Activated CD4-positive, alpha-beta T cell treated with anti-CD3 and anti-CD28 coated beads, Interleukin-2, amount 50 U/mL, for 4 hours (primary cell): Measurements from ENCODE around the gene ZNF665.
A peak's percentile ranks its signal among the peaks of the same experiment; 100 is the strongest.
"Not testable (repeated sequence)": the region's sequence is repeated elsewhere in the genome, so short reads cannot be mapped to it uniquely, and the experiment has no call there.

Source experiments
- DNase-seq, 2 experiments: peaks; one replicate each; pipeline ENCODE4 v3.0.0-alpha.2; 2020

Gene ZNF665

DNA sequence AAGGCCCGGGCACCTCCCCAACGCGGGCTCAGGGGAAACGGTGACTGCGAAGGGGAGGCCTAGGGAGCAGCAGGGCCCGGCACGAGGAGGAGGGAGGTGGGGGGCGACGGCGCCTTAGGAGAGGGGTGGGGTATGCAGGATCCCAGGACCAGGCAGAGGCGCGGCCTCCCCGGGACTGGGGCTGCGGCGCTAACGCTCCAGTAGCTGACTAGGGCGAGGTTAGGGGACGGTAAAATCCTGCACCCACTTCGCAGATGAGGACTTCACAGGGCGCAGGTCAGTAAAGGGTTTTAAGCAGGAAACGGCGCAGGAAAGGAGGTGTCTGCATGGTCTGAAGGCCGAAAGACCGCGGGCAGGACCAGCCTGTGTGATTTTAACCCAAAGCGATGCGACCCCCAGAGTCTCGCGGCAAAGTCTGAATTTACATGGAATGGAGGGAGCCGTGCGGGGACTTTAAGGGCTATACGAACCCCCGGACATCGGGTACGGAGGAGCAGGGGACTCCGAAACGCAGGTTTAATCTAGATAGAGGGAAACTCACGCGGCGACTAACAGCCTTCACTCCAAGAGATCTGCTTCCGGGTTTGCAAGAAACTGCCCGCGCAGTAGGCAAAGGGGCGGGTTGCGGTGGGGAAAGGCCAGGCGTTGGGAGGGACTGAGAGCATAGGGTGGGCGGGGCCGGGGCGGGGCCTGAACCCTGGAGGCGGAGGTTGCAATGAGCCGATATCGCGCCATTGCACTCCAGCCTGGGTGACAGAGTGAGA lies at the start of gene ZNF665:
ZNF665 (minus strand) TSS at position 588 of the 764 bp plus-strand sequence. CDS start 10,460 bp downstream, outside the sequence.
- peak; percentile 66 to 67 for DNase-seq

DNA sequence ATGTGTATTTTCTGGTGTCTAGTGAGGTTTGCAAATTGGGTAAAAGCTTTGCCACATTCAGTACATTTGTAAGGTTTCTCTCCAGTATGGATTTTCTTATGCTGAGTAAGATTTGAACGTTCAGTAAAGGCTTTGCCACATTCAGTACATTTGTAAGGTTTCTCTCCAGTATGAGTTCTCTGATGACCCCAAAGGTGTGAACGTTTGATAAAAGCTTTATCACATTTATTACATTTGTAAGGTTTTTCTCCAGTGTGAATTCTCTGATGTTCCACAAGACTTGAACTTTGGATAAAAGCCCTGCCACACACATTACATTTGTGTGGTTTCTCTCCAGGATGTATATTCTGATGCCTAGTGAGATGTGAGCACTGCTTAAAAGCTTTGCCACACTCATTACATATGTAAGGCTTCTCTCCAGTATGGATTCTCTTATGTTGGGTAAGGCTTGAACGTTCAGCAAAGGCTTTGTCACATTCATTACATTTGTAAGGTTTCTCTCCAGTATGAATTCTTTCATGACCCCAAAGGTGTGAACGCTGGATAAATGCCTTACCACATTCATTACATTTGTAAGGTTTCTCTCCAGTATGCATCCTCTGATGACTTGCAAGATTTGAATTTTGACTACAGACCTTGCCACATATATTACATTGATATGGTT lies 44.1 kb upstream of the ZNF665 start:
- DNase-seq = no peak

DNA sequence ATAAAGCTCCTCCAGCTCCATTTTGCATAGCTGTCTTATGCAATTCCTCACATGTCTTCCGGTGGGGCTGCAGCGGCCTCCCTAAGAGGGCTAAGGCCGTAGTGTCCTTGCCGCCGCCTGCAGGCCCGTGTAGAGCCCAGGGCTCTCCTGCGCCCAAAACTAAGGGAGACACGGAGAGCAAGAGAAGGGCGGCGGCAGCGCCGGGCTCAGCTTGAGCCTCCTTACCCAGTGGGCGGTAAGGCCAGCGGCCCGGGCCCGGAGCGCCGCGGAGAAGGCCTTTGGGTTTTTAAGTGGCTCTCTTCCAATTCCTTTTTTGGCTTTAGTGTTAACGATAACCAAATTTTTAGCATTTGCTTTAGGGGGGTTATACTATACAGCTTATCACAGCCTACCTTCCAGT lies 31.4 kb upstream of the ZNF665 start:
- DNase-seq = no peak

DNA sequence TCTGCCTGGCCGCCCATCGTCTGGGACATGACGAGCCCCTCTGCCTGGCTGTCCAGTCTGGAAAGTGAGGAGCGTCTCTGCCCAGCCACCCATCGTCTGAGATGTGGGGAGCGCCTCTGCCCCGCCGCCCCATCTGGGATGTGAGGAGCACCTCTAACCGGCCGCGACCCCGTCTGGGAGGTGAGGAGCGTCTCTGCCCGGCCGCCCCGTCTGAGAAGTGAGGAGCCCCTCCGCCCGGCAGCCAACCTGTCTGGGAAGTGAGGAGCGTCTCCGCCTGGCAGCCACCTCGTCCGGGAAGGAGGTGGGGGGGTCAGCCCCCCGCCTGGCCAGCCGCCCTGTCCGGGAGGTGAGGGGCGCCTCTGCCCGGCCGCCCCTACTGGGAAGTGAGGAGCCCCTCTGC lies 29.6 kb upstream of the ZNF665 start:
- DNase-seq = not testable (repeated sequence)

DNA sequence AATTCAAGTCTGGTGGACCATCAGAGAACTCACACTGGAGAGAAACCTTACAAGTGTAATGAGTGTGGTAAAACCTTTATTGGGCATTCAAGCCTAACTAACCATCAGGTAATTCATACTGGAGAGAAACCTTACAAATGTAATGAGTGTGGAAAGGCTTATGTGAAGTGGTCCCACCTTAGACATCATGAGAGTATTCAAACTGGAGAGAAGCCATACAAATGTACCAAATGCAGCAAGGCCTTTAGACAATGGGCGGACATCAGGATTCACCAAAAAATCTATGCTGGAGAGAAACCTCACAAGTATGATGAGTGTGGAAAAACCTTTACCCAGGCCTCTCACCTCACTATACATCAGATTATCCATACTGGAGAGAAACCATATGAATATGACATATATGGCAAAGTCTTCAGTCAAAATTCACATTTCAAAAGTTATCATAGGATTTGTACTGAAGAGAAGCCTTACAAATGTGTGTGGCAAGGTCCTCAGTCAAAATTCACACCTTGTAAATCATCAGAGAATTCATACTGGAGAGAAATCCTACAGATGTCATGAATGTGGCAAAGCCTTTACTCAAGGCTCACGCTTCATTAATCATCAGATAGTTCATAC lies 19.7 kb upstream of the ZNF665 start:
- DNase-seq = no peak

DNA sequence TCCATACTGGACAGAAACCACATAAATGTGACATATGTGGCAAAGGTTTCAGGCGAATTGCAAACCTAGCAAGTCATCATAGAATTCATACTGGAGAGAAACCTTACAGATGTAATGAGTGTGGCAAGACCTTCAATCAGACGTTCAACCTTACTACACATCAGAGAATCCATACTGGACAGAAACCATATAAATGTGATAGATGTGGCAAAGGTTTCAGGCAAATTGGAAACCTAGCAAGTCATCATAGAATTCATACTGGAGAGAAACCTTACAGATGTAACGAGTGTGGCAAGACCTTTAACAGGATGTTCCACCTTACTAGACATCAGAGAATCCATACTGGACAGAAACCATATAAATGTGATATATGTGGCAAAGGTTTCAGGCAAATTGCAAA lies 18.4 kb upstream of the ZNF665 start:
- not testable (repeated sequence) for DNase-seq

DNA sequence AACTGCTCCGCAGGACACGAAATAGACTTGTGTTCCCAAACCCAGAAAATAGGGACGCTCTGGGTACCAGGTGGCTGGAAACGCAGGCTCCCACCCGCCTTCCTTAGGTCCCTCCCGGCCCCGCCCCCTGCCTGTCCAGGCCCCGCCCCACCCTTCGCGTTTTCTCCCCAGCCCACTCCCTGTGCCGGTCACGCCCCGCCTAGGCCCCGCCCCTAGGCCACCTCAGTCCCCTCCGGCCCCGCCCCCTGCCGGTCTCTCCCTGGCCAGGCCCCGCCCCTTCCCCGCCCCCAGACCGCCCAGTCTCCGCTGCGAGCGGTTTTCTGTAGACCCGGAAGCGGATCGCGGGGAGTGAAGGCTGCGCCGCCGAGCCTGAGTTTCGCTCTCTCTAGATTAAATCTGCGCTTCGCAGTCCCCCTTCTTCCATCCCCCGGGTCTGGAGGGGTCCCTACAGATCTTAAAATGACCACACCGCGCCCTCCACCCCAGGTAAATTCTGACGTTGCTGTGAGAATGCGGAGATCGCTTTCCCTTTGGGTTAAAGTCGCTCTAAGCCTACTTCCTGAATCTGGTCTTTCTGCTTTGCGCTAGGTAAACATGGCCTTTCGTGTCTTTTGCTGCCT lies 3.7 kb upstream of the ZNF665 start:
- peak; percentile 99 for DNase-seq

DNA sequence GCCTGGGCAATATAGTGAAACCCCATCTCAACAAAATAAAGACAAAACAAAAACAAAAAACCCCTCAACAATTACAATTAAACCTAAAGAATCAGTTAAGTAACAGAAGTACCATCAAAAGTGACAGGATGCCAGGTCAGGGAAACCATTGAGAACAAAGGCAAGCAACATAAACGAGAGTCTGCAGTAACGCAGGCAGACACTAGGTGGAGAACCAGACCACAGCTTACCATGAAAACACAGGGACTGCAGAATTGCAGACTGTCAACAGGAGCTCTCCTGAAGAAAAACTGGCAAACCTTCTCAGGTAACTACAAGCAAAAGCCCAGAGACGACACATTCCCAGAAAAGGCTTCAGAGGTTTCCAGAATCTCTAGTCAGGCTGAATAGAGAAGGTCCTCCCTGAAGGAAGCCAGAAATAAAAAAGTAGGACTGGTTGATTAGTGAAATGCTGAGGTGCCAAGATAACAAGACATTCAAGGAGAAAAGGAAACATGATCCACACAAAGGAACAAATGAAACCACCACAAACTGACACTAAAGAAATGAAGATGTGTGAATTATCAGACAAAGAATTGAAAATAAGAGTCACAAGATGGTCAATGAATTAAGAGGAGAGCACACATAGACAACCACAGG lies 2.2 kb upstream of the ZNF665 start:
- DNase-seq = peak; percentile 59 to 62

DNA sequence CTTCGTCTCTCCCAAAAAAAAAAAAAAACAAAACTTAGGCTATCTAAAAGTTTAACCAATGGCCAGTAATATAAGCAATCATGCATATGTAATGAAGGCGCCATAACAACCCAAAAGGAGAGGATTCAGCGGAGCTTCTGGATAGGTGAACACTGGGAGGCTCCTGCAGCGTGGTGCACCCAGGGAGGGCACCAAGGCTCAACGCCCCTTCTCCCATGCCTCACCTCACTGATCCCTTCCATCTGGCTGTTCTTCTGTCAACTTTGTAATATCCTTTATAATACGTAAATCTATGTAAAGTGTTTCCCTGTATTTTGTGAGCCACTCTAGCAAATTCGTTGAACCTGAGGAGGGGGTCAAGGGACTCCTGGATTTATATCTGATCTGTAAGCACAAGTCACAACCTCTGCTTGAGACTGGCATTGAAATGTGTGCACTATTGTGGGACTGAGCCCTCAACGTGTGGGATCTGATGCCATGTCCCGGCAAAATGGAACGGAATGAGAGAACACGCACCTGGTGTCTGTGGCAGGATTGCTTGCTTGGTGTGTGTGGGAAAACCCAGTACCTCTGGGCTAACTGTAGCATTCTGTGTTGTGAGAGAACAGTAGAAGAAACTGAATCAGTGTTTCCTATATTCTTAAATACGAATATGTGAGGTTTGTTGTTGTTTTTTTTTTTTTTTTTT lies 521 bp upstream of the ZNF665 start:
- no peak for DNase-seq

DNA sequence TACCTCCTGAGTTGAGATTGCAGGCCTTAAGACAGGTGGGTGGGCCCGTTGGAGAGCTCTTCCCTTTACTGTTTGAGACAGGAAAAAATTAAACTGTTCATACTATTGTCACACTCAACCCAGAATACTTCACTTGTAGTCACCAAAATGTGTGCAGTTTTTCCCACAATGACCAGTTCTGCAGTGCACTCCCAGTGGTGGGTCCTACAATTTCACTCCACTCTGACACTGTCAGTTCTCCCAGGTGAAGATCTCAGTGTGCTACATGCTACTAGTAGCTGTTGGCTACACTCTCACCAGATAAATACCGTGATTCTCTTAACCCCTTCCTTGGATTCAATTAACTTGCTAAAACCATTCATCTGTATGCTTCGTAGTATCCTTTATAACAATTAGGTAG lies 2.9 kb downstream of the ZNF665 start:
- DNase-seq = no peak

DNA sequence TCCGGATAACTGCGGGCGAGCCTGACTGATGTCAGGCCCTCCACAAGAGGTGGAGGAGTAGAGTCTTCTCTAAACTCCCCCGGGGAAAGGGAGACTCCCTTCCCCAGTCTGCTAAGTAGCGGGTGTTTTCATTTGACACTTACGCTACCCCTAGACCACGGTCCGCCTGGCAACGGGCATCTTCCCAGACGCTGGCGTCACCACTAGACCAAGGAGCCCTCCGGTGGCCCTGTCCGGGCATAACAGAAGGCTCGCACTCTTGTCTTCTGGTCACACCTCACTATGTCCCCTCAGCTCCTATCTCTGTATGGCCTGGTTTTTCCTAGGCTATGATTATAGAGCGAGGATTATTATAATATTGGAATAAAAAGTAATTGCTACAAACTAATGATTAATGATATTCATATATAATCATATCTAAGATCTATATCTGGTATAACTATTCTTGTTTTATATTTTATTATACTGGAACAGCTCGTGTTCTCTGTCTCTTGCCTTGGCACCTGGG lies 3.4 kb downstream of the ZNF665 start:
- DNase-seq = not testable (repeated sequence)

DNA sequence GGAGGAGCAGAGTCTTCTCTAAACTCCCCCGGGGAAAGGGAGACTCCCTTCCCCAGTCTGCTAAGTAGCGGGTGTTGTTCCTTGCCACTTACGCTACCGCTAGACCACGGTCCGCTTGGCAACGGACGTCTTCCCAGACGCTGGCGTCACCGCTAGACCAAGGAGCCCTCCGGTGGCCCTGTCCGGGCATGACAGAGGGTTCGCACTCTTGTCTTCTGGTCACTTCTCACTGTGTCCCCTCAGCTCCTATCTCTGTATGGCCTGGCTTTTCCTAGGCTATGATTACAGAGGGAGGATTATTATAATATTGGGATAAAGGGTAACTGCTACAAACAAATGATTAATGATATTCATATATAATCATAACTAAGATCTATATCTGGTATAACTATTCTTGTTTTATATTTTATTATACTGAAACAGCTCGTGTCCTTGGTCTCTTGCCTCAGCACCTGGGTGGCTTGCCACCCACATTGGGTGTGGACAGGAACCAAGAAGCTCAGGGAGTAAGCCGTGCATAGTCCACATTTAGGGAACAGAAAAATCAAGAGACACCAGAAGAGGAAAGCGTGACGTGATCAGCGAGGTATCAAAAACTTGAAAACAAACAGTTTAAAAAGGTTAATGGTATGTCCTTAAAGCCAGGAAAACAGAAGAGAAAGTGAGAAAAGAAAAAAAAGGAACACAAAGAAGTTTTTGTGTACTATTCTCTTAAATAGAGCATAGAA lies 7.8 kb downstream of the ZNF665 start:
- not testable (repeated sequence) for DNase-seq

DNA sequence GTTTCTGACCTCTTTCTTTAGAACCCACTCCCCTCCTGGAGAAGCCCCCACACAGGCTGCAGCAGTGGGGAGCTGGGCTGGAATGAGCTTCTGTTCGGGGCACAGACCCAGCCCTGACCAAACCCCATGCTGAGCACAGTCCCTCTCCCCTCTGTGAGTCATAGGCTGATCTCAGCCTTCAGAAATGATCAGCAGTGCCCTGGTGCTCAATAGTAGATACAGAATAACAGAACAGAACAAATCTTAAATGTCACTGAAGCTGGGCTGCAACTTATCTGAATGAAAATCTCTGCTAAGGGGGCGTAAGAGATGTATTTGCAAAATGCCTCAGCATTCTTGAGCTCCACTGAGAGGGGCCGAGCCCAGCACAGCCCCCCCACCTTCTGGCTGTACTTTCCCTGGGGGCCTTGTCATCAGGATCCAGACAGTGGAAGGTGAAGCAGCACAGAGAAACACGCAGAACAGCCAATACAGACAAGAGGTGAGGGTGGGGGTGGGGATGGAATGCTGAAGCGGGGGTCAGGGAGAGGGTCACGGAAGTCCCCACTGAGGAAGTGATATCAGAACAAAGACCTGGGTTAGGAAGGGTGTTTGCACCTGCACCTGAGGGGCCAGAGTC lies 9.9 kb downstream of the ZNF665 start:
- no peak for DNase-seq

DNA sequence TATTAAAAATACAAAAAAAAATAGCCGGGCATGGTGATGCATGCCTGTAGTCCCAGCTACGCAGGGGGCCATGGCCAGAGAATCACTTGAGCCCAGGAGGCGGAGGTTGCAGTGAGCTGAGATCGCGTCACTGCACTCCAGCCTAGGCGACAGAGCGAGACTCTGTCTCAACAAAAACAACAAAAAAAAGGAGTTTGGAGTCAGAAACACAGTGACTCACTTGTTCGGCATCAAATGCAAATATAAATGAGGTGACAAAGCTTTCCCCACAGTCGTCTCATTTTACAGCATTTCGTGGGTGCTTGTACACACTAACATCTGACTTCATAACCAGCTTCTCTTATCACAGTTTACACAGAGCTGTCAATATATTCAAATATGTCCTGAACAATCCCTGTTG lies 11.0 kb downstream of the ZNF665 start:
- no peak for DNase-seq

DNA sequence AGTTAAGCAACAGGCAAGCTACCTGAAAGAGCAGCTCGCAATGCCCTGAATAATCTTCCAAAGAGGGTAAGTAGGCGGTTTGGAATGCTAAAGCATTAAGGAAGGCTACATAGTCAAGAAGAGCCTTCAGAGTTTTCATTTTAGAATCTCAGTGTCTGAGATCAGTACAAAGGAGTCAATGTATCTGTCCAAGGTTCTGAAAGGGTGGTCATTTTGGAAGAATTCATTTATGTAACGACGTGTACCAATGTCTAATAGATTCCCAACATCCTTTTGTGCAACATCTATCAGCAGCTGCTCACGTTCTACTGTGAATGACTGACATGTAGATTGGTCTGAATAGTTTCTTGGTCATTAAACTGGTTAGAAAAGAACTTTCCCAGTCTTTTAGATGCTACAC lies 15.2 kb downstream of the ZNF665 start:
- DNase-seq = no peak

DNA sequence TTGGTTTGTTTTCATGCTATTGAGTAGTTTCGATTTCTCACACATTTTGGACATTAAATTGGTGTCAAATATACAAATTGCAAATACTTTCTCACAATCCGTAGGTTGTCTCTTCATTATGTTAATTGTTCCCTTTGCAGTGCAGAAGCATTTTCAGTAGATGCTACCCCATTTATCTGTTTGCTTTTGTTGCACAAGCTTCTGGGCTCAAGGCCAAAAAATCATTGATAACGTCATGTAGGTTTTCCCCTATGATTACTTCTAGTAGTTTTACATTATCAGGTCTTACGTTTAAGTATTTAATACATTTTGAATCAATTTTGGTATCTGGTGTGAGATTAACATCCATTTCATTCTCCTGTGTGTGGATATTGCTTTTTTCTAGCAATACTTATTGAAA lies 20.3 kb downstream of the ZNF665 start:
- DNase-seq = no peak

DNA sequence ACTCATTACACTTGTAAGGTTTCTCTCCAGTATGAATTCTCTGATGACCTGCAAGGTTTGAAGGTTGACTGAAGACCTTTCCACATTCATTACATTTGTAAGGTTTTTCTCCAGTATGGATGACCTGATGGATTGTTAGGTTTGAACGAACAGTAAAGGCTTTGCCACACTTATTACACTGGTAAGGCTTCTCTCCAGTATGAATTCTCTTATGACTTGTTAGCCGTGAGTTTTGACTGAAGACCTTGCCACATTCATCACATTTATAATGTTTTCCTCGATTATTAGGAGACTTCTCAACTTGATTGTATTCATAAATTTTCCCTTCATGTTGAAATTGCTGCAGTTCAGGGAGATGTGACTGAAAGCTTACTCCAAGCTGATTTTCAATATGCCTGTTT lies 27.5 kb downstream of the ZNF665 start:
- no peak for DNase-seq

DNA sequence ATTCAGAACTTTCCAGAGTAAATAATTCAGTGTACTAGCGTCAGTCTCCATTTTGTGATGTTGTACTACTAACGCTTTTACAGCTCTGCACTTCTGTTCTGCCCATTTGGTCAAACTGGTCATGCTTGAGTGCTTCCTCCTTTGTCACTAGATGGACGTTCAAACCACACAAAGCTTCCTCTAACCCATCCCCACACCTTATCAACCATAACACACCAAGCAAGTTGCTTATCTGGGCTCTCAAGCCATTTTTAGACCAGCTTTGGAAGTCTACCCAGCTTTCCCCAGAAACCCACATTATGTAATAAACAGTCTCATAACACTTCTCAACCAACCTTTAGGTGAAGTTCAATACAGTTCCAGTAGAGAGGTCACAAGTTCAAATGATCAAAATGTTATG lies 32.0 kb downstream of the ZNF665 start:
- no peak for DNase-seq

DNA sequence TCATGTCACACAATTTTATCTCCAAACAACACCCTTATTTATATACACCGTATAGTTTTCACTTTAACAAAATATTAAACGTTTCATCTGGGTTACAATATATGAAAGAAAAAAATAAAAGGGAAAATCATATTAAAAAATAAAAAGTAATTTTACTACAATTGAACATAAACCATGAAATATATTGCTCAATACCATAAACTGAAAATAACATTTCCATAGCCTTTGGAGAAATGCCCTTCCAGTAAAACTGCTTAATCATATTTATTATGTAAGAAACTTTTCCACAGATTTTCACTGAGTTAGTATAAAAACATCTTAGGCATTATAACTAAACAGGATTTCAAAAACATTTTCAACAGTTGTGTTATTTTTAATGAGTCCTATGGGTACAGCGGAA lies 32.8 kb downstream of the ZNF665 start:
- no peak for DNase-seq

DNA sequence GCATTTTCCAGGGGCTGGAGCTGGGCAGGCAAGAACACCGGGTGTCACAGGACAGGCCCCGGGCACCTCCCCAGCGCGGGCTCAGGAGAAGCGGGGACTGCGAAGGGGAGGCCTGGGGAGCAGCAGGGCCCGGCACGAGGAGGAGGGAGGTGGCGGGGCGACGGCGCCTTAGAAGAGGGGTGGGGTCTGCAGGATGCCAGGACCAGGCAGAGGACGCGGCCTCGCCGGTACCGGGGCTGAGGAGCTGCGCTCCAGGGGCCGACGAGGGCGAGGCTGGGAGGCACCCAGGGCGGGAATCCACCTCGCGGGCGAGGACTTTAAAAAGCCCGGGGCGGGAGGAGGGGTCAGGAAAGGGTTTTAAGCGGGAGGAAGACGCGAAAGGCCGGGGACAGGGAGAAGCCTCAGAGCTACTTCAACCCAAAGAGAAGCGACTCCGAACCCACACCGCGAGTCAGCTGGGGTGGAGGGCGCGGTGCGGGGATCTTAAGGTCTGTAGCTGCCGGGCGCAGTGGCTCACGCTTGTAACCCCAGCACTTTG lies 35.0 kb downstream of the ZNF665 start:
- DNase-seq = peak; percentile 3 to 11

DNA sequence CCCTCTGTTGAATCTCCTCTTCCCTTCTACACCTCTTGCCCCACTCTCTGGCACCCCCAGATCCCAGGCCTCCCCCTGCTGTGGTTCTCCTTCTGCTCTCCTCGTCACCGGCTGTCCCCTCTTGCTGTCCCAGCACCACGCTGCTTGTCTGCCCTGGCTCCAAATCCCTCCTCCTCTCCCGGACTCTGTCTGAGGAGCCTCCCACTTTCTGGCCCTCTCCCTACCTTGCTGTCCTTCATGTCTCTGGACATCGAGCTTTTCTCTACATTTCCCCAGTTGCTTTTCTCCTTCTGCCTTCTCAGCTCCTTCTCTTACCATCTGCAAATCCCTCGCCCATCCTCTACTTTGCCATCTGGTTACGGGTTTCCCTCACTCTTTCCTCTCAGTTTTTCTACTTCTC lies 35.5 kb downstream of the ZNF665 start:
- DNase-seq = no peak
